ENCODE data around the gene SLC3A2.
"Not testable (repeated sequence)": the region's sequence is repeated elsewhere in the genome, so short reads cannot be mapped to it uniquely, and the experiment has no call there.

SLC3A2 gene

DNA sequence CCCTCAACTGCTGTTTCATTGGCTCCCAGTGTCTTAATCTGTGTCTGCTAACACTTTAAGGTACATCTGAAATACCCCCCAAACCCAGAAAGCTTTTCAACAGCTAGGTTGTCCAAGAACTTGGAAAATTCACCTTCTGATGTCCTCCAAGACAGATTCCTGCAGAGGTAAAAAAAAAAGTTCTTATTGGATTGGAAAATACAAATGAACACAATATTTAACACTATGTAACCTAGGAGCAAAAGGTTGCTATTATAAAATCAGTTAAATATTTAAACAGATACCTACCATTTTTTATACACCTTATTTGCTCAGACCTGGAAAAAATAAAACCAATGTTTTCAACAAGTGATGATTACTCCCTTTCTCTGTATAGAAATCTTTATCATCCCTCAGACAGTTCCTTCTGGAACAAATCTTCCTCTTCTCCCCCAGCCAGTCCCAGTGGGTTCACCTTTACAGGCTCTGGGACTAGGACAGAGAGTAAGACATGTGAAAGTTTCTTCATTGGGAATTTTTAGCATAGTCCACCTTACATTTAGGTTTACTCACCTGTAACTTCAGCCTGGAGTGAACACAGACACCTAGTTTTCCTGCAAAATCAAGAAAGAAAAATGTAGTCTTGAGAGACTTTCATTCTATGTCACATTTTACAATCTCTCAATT is 28.0 kb upstream of the SLC3A2 start:
- DNase-seq: no peak

DNA sequence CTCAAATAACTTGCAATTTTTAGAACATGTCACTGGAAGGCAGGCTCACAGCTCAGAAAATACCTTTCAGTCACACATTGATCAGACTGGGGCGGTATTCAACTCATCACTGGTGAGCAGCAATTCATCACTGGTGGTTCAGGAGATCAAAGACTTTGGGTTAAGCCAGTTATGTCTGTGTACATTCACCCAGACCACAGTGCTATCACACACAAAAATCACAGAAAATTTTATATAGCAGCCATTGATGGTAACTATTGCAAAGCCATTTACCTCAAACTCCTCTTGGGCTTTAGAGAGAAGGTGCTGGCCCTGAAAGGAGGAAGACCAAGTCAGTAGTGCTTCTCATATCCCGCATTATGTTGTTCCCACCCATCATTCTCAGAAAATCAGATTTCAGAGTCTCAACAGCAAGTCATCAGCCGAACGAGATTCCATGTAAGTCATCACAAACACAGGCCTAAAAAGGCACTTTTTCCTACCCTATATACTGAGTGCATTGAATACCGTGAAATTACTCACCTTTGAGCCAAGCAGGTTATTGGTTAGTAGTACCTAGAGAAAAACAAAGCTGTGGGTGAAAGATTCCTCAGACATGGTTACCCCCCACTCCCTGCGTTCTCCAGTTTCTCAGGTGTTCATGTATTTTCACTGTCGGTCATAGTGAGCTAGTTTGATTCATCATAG is 27.3 kb upstream of the SLC3A2 start:
- DNase-seq: no peak

DNA sequence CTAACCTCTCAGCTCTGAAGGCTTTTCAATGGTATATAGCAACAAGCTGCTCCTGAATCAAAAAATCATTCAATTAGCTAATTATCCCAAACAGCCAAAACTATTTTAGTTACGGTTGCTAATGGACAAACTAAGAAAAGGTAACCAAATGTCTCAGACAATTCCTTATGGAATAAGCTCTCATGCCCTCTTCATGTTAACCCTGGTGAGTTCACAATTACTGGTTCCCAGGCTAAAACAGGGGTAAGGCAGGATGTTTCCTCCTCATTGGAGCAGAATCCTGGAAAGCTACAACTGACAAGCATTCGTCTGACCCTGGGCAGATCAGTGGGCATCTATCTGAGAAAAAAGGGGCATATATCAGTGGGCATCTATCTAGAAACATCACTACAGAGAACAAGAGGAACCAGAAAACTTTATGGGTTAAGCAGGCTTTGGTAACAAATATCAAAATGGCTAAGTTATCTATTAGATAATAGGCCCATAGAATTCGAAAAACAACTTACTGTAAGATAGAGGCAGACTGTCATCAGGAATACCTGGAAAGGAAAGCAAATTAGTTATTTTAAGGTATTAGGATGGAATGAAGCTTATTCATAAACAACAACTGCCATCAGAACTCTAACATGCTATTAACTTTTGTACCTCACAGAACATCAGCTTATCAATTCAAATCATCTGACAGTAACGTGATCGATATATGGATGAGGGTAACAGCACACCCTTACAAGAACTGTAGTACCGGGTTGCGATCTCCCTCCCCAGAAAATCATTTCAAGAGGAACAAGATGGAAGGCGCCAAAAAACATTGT is 26.5 kb upstream of the SLC3A2 start:
- DNase-seq: no peak

DNA sequence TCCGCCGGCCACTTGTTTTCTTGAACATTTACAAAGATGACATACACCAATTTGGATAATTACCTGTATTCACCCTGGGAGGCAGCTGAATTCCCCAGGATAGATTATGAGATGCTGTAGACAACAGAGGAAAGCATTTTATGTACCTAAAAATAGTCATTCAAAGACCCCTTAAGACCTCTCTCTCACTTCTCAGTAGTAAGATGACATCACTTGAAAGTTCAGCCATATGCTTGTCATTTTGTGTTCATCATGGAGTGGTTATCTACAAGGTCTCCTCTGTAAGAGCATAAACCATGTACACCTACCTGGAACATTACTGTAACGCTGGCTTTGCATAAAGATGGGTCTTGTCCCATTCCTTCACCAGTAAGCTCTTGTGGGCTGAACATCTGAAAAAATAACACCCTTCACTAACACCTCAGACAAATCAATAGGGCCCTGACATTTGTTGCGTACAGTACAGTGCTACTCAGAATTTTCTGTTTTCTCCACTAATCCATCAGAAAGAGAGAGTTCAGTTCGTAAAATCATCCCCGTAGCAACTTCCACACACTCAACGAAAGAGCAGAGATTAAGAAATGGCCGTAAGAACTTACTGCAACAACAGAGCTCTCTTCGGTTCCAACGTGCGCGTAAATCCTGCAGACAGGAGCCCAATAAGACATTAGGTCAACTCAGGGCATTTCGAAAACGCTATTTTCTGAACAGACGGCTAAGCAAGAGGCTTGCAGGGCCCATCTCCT is 25.7 kb upstream of the SLC3A2 start:
- no peak for DNase-seq

DNA sequence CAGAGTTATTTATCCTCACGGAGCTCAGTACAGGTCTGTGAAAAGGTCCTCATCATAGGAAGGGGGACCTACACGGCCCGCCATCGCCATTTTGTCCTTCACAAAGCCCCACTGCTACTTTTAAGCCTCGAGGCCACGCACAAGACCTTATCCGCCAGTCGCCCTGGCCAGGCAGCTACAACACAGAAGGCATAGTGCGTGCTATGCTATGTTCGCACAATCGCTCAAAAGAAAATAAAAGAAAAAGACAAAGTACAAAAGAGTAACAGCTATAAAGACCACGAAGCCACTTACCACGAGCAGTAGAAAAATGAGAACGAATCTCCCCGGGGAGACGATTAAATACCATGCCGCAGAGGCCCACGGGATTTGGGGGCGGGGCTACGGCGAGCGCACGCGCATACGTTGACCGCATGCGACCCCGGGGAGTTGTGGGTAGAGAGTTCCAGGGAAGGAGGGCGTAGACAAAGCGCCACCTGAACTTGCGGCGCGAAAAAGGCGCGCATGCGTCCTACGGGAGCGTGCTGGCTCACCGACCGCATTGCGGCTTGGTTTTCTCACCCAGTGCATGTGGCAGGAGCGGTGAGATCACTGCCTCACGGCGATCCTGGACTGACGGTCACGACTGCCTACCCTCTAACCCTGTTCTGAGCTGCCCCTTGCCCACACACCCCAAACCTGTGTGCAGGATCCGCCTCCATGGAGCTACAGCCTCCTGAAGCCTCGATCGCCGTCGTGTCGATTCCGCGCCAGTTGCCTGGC is 24.9 kb upstream of the SLC3A2 start:
- DNase-seq: peak; percentile 96

DNA sequence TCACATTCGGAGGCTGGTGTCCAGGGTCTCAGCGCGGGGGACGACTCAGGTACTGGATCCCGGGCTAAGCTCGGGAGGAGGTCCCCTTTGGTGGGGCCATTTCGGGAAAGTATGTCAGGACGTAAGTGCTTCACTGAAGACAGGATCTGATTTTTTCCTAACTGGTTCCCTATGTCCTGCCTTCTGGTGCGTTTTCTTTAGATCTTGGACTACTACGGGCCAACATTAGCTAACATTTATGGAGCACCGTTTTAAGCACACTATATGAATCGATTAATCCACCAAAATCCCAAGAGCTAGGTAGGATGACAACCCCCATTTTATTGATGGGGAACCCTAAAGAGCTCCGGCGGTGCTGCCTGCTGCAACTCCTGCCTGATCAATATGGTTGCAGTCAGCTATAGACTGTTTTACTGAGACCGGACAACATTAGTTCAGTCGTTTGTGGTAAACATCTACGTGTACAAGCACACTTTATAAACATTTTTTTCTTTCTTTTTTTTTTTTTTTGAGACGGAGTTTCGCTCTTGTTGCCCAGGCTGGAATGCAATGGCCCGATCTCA is 24.3 kb upstream of the SLC3A2 start:
- no peak for DNase-seq

DNA sequence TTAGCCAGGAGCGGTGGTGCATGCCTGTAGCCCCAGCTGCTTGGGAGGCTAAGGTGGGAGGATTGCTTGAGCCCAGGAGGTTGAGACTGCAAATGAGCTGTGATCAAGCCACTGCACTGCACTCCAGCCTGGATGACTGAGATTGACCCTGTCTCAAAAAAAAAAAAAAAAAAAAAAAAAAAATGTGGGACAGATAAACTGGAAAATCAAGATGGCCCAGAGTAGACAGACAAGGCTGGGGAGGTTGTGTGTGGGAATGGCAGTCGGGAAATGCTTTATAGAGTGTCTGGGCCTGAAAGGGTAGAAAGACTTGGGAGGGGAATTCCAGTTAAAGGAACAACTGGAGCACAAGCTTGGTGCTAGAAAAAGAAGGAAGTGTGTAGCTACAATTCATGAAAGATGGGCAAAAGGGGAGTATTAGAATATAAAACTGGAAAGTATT is 23.1 kb upstream of the SLC3A2 start:
- no peak for DNase-seq

DNA sequence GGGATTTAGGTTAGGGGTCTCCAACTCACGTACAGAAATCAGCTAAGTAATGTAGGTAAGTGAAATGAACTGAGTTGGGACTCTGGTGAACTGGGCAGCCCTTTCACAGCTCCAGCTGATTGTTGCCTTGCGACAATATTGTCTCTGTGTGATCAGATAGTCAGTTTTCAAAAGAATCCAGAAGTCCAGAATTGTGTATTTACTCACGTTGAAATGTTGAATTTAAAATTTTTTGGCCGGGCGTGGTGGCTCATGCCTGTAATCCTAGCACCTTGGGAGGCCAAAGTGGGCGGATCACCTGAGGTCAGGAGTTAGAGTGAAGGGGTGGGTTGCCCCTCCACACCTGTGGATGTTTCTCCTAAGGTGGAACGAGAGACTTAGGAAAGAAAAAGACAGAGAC is 22.5 kb upstream of the SLC3A2 start:
- no peak for DNase-seq

DNA sequence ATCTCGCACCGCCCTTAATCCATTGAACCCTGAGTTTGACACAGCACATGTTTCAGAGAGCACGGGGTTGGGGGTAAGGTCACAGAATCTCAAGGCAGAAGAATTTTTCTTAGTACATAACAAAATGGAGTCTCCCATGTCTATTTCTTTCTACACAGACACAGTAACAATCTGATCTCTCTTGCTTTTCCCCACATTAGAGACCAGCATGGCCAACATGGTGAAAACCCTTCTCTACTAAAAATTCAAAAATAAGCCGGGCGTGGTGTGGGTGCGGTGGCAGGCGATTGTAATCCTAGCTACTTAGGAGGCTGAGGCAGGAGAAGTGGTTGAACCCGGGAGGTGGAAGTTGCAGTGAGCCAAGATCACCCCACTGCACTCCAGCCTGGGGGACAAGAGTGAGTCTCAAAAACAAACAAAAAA is 21.4 kb upstream of the SLC3A2 start:
- DNase-seq: not testable (repeated sequence)

DNA sequence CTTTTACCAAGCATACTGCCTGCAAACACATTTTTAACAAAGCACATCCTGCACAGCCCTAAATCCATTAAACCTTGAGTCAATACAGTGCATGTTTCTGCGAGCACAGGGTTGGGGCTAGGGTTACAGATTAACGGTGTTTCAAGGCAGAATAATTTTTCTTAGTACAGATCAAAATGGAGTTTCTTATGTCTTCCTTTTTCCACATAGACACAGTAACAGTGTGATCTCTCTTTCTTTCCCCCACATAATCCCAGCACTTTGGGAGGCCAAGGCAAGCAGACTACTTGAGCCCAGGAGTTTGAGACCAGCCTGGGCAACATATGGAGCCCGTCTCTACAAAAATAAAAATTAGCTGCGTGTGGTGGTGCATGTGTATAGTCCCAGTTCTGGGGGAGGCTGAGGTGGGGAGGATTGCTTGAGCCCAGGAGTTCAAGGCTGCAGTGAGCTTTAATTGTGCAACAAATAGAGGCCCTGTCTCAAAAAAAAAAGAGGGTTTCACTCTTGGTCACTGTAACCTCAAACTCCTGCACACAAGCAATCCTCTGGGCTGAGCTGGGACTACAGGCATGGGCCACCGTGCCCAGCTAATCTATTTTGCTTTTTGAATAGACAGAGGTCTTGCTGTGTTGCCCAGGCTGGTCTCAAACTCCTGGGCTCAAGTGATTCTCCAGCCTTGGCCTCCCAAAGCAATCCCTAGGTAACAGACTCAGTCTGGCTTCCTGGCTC is 19.7 kb upstream of the SLC3A2 start:
- no peak for DNase-seq

DNA sequence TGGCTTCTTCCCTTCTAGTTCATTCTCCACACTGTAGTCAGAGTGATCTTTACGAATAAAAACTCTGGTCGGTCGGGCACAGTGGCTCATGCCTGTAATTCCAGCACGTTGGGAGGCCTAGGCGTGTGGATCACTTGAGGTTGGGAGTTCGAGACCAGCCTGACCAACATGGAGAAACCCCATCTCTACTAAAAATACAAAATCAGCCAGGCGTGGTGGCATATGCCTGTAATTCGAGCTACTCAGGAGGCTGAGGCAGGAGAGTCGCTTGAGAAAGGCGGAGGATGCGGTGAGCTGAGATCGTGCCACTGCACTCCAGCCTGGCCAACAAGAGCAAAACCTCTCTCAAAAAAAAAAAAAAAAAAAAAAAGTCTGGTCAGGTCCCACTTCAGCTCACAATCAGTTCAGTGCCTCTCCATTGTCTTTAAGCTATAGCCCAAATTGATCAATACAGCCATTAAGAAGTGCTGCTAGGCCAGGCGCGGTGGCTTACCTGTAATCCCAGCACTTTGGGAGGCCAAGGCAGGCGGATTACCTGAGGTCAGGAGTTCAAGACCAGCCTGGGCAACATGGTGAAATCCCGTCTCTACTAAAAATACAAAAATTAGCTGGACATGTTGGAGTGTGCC is 19.0 kb upstream of the SLC3A2 start:
- DNase-seq: not testable (repeated sequence)

DNA sequence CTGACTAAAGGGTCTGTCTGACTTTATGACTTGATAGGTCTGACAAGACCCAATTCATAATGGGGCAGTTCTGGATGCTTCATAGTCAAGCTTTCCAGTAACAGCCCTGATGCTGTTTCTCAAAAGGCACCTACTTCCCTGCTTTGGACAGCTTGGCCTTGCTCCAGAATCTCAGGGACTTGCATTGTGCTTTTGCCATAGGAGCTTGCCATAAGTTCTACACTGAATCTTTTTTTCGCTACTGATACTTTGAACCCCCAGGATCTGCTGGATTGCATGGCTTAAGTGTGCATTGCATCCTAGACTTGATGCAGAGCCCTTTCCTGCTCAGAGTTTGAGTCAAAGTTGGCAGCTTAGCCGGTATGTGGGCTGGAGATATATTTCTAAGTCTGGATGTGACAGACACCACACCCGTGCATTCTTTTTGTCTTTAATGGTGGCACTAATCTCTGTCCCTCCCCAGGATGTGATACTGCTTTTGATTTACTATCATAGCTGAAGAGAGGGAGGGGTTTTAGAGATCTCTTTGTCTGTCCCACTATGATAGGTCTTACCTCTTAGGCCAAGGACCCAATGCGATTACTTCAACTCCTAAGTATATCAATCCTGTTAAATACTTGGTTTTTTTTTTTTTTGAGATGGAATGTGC is 16.9 kb upstream of the SLC3A2 start:
- no peak for DNase-seq

DNA sequence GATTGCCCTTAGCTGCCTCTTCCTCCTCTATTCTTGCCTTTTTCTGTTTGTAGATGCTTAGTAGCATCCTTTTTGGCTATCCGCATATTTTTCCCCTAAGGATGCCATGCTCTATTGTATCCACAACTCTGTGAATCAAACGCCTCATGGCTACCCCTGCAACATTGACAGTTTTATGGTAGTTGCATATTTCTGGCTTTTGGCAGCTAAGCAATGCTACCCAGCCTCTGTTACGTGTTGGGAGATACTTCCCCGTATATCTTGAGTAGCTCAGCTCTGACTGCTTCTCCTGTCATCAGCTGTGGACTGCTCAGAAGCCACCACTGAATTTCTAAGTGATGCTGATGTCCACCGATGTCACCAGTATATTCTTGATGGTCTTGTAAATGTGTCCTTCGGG is 15.1 kb upstream of the SLC3A2 start:
- no peak for DNase-seq

DNA sequence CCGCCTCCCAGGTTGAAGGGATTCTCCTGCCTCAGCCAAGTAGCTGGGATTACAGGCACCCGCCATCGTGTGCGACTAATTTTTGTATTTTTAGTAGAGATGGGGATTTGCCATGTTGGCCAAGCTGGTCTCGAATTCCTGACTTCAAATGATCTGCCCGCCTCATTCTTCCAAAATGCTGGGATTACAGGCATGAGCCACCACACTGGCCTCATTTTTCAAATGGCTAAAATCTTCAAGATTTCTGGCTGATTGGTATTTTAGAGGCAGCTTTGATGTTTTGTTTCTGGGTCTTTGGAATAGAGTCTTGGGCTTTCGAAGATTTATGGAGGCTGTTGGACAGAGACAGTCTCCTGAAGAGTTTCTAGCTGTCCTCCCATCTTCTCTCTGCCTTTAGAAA is 5.8 kb upstream of the SLC3A2 start:
- DNase-seq: no peak

DNA sequence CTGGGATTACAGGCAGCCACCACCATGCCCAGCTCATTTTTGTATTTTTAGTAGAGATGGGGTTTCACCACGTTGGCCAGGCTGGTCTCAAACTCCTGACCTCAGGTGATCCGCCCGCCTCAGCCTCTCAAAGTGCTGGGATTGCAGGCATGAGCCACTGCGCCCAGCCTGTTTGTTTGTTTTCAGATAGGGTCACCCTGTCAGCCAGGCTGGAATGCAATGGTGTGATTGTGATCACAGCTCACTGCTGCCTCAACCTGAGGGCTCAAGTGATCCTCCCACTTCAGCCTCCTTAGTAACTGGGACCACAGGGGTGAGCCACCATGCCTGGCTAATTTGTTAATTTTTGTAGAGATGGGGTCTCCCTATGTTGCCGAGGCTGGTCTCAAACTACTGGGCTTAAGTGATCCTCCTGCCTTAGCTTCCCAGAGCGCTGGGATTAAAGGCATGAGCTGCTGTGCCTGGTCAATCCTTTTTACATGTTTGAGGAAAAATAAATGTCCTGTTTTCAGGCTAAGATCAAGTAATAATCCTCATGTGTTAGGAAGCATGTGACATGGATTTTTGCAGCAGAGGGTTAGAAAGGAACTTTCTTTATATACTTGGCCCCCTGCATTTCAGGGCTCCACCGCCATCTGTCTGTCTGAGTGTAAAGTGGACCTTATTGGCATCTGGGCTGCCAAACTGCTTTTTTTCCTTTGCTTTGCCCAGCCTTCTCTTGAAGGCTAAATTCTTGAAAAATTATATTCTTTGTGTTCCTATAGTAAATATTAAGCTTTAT is 4.8 kb upstream of the SLC3A2 start:
- DNase-seq: no peak

DNA sequence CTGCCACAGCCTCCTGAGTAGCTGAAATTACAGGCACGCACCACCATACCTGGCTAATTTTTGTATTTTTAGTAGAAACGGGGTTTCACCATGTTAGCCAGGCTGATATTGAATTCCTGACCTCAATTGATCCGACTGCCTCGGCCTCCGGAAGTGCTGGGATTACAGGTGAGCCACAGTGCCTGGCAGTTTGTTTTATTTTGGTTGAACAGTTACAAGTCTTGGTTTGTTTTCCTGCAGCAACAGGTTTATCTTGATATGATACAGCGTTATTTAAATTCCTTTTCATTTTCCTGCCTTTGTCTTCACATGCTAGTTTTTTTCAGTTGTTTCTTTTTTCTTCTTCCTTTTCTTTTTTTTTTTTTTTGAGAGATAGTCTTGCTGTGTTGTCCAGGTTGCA is 4.0 kb upstream of the SLC3A2 start:
- DNase-seq: no peak

DNA sequence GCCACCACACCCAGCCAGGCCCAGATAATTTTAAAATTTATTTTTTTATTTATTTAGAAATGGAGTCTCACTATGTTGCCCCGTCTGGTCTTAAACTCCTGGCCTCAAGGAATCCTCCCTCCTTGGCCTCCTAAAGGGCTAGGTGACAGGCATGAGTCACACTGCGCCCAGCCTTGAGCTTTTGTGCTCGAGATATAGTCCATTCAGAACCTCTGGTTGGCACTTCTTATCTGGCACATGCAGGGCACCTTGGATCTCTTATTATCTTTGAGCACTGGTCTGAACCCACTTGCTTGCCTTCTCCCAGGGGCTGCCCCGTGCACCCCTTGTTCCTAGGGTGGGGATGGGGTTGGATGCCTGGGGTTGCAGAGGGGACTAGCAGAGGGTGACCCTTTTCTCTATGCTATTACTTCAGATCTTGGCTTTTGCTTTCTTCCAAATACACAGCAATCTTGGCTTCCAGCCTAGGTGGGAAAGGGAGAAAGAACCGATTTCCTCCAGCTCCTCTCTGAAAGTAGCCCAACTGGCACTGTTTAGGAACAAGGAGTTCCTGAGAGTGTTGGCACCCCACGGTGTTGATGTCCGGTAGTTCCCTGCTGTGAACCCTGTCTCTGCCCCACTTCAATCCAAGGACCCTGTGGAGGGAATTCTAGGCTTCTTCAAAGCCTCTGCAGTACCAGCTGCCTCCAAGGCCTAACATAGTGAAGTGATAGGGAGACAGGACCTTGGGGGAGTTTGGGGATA is 1.3 kb upstream of the SLC3A2 start:
- DNase-seq: no peak

DNA sequence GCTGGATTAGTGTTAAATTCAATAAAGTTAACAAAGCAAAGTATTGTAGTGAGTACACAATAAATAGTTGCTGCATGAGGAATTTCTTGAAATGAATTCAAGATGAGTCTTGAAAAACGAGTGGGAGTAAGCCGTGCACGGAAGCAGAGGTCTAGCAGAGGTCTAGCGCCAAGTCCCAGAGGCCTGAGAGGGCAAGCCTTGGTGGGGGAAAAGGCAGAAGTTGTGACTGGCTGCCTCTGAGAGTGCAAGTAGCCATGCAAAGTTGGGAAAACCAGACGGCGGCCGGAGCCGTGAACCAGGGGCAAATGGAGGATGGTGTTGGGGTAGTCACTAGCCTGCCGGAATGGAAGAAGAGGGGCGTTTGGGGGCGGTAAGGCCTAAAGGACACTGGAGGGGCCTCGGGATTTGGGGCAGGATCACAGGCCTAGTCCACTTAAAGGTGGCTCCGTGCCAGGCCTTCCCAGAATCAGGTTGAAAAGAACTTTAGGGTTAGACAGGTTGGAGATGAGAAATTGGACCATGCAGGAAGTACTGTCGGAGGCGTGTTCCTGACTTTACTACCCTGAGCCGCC is 379 bp upstream of the SLC3A2 start:
- DNase-seq: no peak
